GM06990 (cell line): ENCODE measurements around the gene ADAMTS17.

Experiments used
- DNase-seq: peaks from one replicate; pipeline ENCODE4 v3.0.0-alpha.2; 2011; ENCODE audit not compliant: insufficient read length; ENCODE audit errors: extremely low read depth
- H3K27me3 ChIP-seq: replicated peaks from 2 replicates; pipeline ENCODE4 v1.6.0; 2011; ENCODE audit warnings: low read length; ENCODE audit not compliant: control insufficient read depth, insufficient read depth
- H3K36me3 ChIP-seq: 2 replicates; pipeline ENCODE4 v1.5.1; 2011; ENCODE audit warnings: low read length; ENCODE audit not compliant: control insufficient read depth, insufficient read depth
- H3K4me3 ChIP-seq: replicated peaks from 2 replicates; pipeline ENCODE4 v1.5.1; 2011; ENCODE audit warnings: low read depth, mild to moderate bottlenecking, control low read depth, low read length
- CTCF ChIP-seq: IDR thresholded peaks from 2 replicates; pipeline ENCODE4 v1.5.1; 2011; ENCODE audit warnings: low read length, control low read depth, mild to moderate bottlenecking, inconsistent platforms; ENCODE audit not compliant: insufficient read depth, poor library complexity, severe bottlenecking

Gene ADAMTS17

DNA sequence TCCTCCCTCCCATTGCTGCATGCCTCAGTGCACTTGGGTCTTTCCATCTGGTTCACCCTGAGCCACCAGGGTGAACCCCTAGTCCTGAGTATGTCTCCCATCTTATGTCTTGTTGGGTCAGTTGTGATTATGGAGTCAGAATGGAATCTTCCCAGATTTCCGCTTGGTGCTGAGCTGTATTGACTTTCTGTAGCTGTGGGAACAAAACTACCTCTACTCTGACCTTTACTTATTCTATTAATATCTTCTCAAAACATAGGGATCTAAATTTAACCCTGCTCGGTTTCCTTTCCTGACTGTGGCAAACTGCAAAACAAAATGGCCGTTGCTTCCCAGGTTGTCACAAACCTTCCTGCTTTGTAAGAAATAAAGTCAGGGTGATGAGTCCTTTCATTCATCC, 312.7 kb downstream of the ADAMTS17 start:
- TF ChIP-seq CTCF = no peak
- Histone ChIP-seq H3K36me3 (no peaks in the 10 kb centered on the region), H3K4me3 (no peak overlapping the region), H3K27me3 (no peaks in the 10 kb centered on the region)
- DNase-seq = no peak

GRCh38 chr15:100026041-100026440, 315.7 kb downstream of the ADAMTS17 start:
- H3K4me3 ChIP-seq = no peak overlapping the region
- H3K36me3 ChIP-seq = no peaks in the 10 kb centered on the region
- no peak for TF ChIP-seq CTCF
- no peak for DNase-seq
- no peaks in the 10 kb centered on the region for H3K27me3 ChIP-seq

DNA sequence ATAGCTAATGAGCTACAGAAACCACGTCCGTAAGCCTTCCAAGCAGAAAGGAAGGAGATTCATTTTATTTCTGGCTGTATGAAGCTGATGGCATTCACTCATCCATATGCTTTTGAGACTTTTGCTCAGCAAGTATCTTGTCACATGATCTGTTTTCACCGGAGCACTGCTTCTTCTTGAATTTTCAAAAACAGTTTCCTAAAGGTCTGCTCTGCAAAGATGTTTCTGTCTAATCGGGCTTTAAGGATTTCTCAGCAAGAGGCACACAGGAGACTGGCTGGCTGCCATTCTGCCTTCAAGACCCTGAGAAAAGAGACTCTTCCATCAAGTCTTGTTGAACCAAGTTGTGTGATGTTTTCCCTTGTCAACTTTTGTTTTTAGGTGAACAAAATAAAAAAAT, 319.0 kb downstream of the ADAMTS17 start:
- no peak for TF ChIP-seq CTCF
- H3K27me3 ChIP-seq = no peaks in the 10 kb centered on the region
- DNase-seq = no peak
- H3K36me3 ChIP-seq = no peaks in the 10 kb centered on the region
- no peak overlapping the region for H3K4me3 ChIP-seq

- no peak for TF ChIP-seq CTCF
- no peaks in the 10 kb centered on the region for H3K36me3 ChIP-seq
- H3K4me3 ChIP-seq = no peak overlapping the region
- no peaks in the 10 kb centered on the region for H3K27me3 ChIP-seq
- DNase-seq = no peak
Measured at GRCh38 chr15:100022391-100022790, 319.4 kb downstream of the ADAMTS17 start.

DNA sequence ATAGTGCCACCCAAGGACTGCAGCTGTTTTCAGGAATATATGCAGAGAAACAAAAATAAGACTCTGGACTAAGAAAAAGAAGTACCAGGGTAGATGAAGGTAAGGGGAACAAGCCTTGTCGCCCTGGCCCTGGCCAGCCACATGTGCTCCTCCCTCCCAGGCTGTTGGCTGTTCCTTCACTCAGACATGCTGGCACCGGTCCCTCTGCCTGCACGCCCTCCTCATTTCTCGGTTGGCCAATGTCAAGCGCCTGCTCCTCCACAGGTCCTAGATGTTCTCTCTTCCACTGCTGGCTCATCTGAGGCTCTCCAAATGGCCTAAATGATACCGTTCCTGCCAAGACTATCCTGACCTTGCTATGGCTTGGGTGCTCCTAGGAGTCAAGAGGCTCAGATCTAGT, 320.1 kb downstream of the ADAMTS17 start:
- Histone ChIP-seq H3K4me3 (no peak overlapping the region), H3K27me3 (no peaks in the 10 kb centered on the region), H3K36me3 (no peaks in the 10 kb centered on the region)
- TF ChIP-seq CTCF = no peak
- DNase-seq = no peak

GRCh38 chr15:100020614-100021013, 321.2 kb downstream of the ADAMTS17 start:
- TF ChIP-seq CTCF = no peak
- Histone ChIP-seq H3K4me3 (no peak overlapping the region), H3K36me3 (no peaks in the 10 kb centered on the region), H3K27me3 (no peaks in the 10 kb centered on the region)
- DNase-seq = no peak
